ENCODE data around the gene SCEL.
"Not testable (repeated sequence)": the region's sequence is repeated elsewhere in the genome, so short reads cannot be mapped to it uniquely, and the experiment has no call there.

Gene SCEL

DNA sequence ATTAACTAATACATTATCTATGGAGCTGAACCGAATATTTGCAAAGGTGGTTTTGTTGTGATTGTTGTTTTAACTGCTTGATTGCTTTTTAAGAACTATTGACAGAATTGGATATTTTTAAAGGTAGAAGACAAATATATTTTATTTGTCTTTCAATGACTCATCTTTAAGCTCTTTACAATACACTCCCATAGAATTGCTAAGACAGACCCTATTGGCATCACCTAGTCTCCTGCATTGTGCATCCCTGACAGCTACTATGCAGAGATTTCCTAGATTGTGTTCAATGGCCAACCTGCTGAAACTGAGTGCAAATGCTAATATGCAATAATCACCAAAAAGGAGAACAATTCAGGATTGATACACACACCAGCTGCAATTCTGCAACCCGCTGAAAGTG, 19.7 kb upstream of the SCEL start:
- Histone ChIP-seq H3K4me3 (ENCODE audit: low read length) (no peak overlapping the region), H3K27me3 (ENCODE audit: control insufficient read depth, low read length) (no peaks in the 10 kb centered on the region), H3K4me1 (ENCODE audit: control insufficient read depth, low read length) (no peaks in the 10 kb centered on the region), H3K9me3 (ENCODE audit: control insufficient read depth, insufficient read depth, low read length) (no peaks in the 10 kb centered on the region), H3K4me2 (ENCODE audit: low read length) (no peak overlapping the region), H3K36me3 (ENCODE audit: control insufficient read depth, low read length) (no peaks in the 10 kb centered on the region), H3K27ac (ENCODE audit: low read depth, low read length) (no peak overlapping the region), H3K9me2 (replicated peaks; ENCODE audit: control insufficient read depth, low read length) (no peaks in the 10 kb centered on the region), H3K79me2 (ENCODE audit: control insufficient read depth, low read length) (no peaks in the 10 kb centered on the region), H4K20me1 (ENCODE audit: control insufficient read depth, insufficient read depth, low read depth, low read length) (no peaks in the 10 kb centered on the region), H3F3A (ENCODE audit: control insufficient read depth, insufficient read depth) (no peaks in the 10 kb centered on the region)
- no peak for TF ChIP-seq EZH2phosphoT487 (IDR thresholded peaks at IDR 0.05; ENCODE audit: borderline replicate concordance, low read length)
- TF ChIP-seq, protein P1, sequence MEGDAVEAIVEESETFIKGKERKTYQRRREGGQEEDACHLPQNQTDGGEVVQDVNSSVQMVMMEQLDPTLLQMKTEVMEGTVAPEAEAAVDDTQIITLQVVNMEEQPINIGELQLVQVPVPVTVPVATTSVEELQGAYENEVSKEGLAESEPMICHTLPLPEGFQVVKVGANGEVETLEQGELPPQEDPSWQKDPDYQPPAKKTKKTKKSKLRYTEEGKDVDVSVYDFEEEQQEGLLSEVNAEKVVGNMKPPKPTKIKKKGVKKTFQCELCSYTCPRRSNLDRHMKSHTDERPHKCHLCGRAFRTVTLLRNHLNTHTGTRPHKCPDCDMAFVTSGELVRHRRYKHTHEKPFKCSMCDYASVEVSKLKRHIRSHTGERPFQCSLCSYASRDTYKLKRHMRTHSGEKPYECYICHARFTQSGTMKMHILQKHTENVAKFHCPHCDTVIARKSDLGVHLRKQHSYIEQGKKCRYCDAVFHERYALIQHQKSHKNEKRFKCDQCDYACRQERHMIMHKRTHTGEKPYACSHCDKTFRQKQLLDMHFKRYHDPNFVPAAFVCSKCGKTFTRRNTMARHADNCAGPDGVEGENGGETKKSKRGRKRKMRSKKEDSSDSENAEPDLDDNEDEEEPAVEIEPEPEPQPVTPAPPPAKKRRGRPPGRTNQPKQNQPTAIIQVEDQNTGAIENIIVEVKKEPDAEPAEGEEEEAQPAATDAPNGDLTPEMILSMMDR (IDR thresholded peaks at IDR 0.05; ENCODE audit: low read depth, low read length, poor library complexity, severe bottlenecking) = no peak

DNA sequence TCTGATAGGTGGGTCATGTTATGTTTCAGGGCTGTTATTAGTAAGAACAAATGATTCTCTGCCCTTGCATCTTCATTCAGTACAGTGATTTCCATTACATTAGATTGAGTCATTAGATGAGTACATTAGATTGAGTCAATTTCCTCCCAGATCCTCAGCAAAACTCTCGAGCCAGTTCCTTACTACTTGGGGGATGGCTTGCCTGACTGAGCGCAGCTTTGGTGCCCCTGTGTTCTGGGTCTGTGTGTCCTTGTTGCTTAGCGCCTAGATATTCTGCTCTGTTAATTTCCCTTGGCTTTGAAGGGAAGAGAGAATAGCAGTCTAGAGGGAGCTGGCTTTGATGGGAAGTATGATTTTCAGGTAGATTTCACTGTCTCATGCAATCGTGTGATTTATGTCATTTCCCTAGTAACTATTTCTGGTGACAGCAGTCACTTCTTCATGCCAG, 19.1 kb upstream of the SCEL start:
- Histone ChIP-seq H3K4me2 (ENCODE audit: low read length) (no peak overlapping the region), H3K4me1 (ENCODE audit: control insufficient read depth, low read length) (no peaks in the 10 kb centered on the region), H3K9me3 (ENCODE audit: control insufficient read depth, insufficient read depth, low read length) (no peaks in the 10 kb centered on the region), H3K9me2 (replicated peaks; ENCODE audit: control insufficient read depth, low read length) (no peaks in the 10 kb centered on the region), H4K20me1 (ENCODE audit: control insufficient read depth, insufficient read depth, low read depth, low read length) (no peaks in the 10 kb centered on the region), H3K36me3 (ENCODE audit: control insufficient read depth, low read length) (no peaks in the 10 kb centered on the region), H3K4me3 (ENCODE audit: low read length) (no peak overlapping the region), H3F3A (ENCODE audit: control insufficient read depth, insufficient read depth) (no peaks in the 10 kb centered on the region), H3K27ac (ENCODE audit: low read depth, low read length) (no peak overlapping the region), H3K79me2 (ENCODE audit: control insufficient read depth, low read length) (no peaks in the 10 kb centered on the region), H3K27me3 (ENCODE audit: control insufficient read depth, low read length) (peaks cover 4% of the 10 kb centered on the region; the same call in 1 of the 2 replicates)
- TF ChIP-seq, protein P1 (IDR thresholded peaks at IDR 0.05; ENCODE audit: low read depth, low read length, poor library complexity, severe bottlenecking) = no peak
- no peak for TF ChIP-seq EZH2phosphoT487 (IDR thresholded peaks at IDR 0.05; ENCODE audit: borderline replicate concordance, low read length)

DNA sequence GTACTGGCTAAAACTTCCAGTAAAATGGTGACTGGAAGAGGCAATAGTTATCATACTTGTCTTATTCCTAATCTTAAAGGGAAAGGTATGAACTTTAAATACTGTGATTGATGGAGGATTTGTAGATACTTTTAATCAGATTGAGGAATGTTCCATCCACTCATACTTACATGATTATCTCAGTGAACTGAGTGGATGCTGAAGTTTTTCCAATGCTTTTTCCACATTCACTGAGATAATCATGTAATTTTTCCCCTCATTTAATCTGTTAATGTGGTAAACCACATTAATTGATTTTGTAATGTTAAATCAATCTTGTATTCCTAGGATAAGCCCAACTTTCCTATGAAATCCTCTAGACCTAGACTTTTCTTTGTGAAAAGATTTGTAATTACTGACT, 17.2 kb upstream of the SCEL start:
- Histone ChIP-seq H3K9me3 (ENCODE audit: control insufficient read depth, insufficient read depth, low read length) (no peaks in the 10 kb centered on the region), H3K27me3 (ENCODE audit: control insufficient read depth, low read length) (peaks cover 6% of the 10 kb centered on the region; the same call in 1 of the 2 replicates), H3K27ac (ENCODE audit: low read depth, low read length) (no peak overlapping the region), H3K4me3 (ENCODE audit: low read length) (no peak overlapping the region), H3K4me2 (ENCODE audit: low read length) (no peak overlapping the region), H3K4me1 (ENCODE audit: control insufficient read depth, low read length) (no peaks in the 10 kb centered on the region), H3K36me3 (ENCODE audit: control insufficient read depth, low read length) (no peaks in the 10 kb centered on the region), H3K79me2 (ENCODE audit: control insufficient read depth, low read length) (no peaks in the 10 kb centered on the region), H3K9me2 (replicated peaks; ENCODE audit: control insufficient read depth, low read length) (no peaks in the 10 kb centered on the region), H3F3A (ENCODE audit: control insufficient read depth, insufficient read depth) (no peaks in the 10 kb centered on the region), H4K20me1 (ENCODE audit: control insufficient read depth, insufficient read depth, low read depth, low read length) (no peaks in the 10 kb centered on the region)
- TF ChIP-seq, protein P1 (IDR thresholded peaks at IDR 0.05; ENCODE audit: low read depth, low read length, poor library complexity, severe bottlenecking) = no peak
- no peak for TF ChIP-seq EZH2phosphoT487 (IDR thresholded peaks at IDR 0.05; ENCODE audit: borderline replicate concordance, low read length)

DNA sequence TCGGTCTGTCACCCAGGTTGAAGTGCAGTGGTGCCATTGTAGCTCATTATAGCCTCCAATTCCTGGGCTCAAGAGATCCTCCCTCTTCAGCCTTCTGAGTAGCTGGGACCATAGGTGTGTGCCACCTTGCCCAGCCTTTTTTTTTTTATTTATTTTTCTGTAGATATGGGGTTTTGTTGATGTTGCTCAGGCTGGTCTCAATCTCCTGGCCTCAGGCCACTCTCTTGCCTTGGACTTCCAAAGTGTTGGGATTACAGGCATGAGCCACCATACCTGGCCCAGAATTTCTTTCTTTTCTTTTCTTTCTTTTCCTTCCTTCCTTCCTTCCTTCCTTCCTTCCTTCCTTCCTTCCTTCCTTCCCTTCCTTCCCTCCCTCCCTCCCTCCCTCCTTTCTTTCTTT, 16.1 kb upstream of the SCEL start:
- H3K27ac ChIP-seq (ENCODE audit: low read depth, low read length) = not testable (repeated sequence)

More for the DNA sequence above, 16.1 kb upstream of the SCEL start:
- H3K36me3 ChIP-seq (ENCODE audit: control insufficient read depth, low read length); H3K79me2 ChIP-seq (ENCODE audit: control insufficient read depth, low read length); H3K9me3 ChIP-seq (ENCODE audit: control insufficient read depth, insufficient read depth, low read length); H3K9me2 ChIP-seq (replicated peaks; ENCODE audit: control insufficient read depth, low read length); H3K4me2 ChIP-seq (ENCODE audit: low read length); H3K27me3 ChIP-seq (ENCODE audit: control insufficient read depth, low read length); H4K20me1 ChIP-seq (ENCODE audit: control insufficient read depth, insufficient read depth, low read depth, low read length); H3K4me3 ChIP-seq (ENCODE audit: low read length); H3K4me1 ChIP-seq (ENCODE audit: control insufficient read depth, low read length); H3F3A ChIP-seq (ENCODE audit: control insufficient read depth, insufficient read depth): not testable (repeated sequence)

All from DOHH2 (cell line).